Upper lobe of right lung (tissue), 1 donor: Measurements from ENCODE around the gene CNN2. TPM values are rescaled to one million over a fixed set of nuclear protein-coding genes. Genes with fewer than 3 reads are reported as not detected.

Experiments
- ATAC-seq: fragments of 200-7000 bp; cut with Tn5 transposase; one replicate; pipeline ENCODE4 v1.9.1; 2020; ENCODE audit warnings: mild to moderate bottlenecking, moderate library complexity
- DNase-seq: peaks from one replicate; pipeline ENCODE4 v3.0.0-alpha.2; 2020
- H3K27ac ChIP-seq: fragments of 200-600 bp; one replicate; pipeline ENCODE4 v1.8.0; 2022
- H3K27me3 ChIP-seq: fragments of 200-600 bp; one replicate; pipeline ENCODE4 v1.8.0; 2022; ENCODE audit warnings: mild to moderate bottlenecking
- H3K36me3 ChIP-seq: fragments of 200-600 bp; one replicate; pipeline ENCODE4 v1.8.0; 2022
- H3K4me1 ChIP-seq: fragments of 200-600 bp; one replicate; pipeline ENCODE4 v1.8.0; 2022
- H3K4me3 ChIP-seq: fragments of 200-600 bp; one replicate; pipeline ENCODE4 v1.8.0; 2022; ENCODE audit warnings: mild to moderate bottlenecking
- H3K9me3 ChIP-seq: fragments of 200-600 bp; one replicate; pipeline ENCODE4 v1.8.0; 2022
- intact Hi-C: fragments of 100-400 bp; cut with DNase I; formaldehyde crosslinking; loops from one replicate; pipeline ENCODE4 v1.11.0; 2022
- total RNA-seq: library from RNA; stranded (reverse); fragmentation: NEBNext Ultra II Directional; extraction: Animal tissue kit (Norgen Biotek cat#: 25700); gene quantifications from one replicate; pipeline ENCODE4 v1.2.1, GENCODE V29; 2021
- TF ChIP-seq, protein P1 (sequence below): fragments of 200-600 bp; IDR thresholded peaks from one replicate; pipeline ENCODE4 v1.8.0; 2022; ENCODE audit warnings: antibody characterized with exemption
- donor health status: DM: no; HTN: yes; CAD: no; lungs with severe emphysema.

CNN2 gene
- total RNA-seq, 1 donor from 2014 or later, result 220 TPM

DNA sequence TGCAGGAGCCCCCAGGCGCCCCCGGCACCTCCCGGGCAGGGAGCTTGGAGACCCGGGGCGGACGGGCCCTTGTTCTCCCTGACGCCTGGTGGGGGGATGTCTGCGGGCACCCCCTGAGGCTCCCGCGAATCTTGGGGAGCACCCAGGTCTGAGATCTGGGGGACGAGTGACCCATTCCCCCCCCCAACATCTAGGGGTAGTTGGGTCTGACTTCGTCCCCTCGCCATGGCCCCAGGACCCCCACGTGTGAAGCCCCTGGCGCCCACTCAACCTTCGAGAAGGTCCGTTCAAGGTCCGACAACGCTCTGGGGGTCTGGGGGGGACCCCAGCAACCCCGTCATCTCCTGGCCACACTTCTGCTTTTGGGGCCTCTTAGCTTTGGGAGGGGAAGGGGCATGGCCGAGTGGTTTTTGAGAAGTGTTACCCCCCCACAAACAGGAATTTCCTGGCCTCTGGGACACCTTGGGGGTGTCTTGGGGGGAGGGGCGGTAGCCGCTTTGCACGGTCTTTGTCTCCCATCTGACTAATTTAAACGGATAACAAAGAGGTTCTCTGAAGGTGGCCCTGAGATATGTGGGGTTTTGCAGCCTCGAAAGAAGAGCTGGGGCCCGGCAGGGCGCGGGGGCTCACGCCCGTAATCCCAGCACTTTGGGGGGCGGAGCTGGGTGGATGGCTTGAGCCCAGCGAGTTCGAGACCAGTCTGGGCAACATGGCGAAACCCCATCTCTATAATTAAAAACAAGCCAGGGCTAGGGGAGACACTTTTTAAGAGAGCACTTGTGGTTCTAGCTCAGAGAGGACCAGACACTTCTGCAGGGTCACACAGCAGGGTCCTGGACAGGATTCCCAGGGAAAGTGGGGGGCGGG is 608 bp downstream of the CNN2 start:
- DNase-seq, result no peak
- Histone ChIP-seq H3K27ac (peak overlapping the region; percentile 98), H3K4me3 (peak overlapping the region; percentile 97), H3K27me3 (no peaks in the 10 kb centered on the region), H3K36me3 (peaks cover 5% of the 10 kb centered on the region), H3K9me3 (no peaks in the 10 kb centered on the region), H3K4me1 (peaks cover 32% of the 10 kb centered on the region)
- peak; percentile 0 for ATAC-seq
- TF ChIP-seq, protein P1, sequence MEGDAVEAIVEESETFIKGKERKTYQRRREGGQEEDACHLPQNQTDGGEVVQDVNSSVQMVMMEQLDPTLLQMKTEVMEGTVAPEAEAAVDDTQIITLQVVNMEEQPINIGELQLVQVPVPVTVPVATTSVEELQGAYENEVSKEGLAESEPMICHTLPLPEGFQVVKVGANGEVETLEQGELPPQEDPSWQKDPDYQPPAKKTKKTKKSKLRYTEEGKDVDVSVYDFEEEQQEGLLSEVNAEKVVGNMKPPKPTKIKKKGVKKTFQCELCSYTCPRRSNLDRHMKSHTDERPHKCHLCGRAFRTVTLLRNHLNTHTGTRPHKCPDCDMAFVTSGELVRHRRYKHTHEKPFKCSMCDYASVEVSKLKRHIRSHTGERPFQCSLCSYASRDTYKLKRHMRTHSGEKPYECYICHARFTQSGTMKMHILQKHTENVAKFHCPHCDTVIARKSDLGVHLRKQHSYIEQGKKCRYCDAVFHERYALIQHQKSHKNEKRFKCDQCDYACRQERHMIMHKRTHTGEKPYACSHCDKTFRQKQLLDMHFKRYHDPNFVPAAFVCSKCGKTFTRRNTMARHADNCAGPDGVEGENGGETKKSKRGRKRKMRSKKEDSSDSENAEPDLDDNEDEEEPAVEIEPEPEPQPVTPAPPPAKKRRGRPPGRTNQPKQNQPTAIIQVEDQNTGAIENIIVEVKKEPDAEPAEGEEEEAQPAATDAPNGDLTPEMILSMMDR, result no peak
- intact Hi-C loops, result no loop called here

GRCh38 chr19:1027650-1028061 is 1.2 kb downstream of the CNN2 start:
- DNase-seq, result no peak
- Histone ChIP-seq H3K9me3 (no peaks in the 10 kb centered on the region), H3K36me3 (peaks cover 12% of the 10 kb centered on the region), H3K27ac (peak overlapping the region; percentile 98), H3K4me3 (peak overlapping the region; percentile 97), H3K27me3 (no peaks in the 10 kb centered on the region), H3K4me1 (peaks cover 27% of the 10 kb centered on the region)
- TF ChIP-seq, protein P1, result no peak
- no peak for ATAC-seq
- intact Hi-C loops, result no loop called here

DNA sequence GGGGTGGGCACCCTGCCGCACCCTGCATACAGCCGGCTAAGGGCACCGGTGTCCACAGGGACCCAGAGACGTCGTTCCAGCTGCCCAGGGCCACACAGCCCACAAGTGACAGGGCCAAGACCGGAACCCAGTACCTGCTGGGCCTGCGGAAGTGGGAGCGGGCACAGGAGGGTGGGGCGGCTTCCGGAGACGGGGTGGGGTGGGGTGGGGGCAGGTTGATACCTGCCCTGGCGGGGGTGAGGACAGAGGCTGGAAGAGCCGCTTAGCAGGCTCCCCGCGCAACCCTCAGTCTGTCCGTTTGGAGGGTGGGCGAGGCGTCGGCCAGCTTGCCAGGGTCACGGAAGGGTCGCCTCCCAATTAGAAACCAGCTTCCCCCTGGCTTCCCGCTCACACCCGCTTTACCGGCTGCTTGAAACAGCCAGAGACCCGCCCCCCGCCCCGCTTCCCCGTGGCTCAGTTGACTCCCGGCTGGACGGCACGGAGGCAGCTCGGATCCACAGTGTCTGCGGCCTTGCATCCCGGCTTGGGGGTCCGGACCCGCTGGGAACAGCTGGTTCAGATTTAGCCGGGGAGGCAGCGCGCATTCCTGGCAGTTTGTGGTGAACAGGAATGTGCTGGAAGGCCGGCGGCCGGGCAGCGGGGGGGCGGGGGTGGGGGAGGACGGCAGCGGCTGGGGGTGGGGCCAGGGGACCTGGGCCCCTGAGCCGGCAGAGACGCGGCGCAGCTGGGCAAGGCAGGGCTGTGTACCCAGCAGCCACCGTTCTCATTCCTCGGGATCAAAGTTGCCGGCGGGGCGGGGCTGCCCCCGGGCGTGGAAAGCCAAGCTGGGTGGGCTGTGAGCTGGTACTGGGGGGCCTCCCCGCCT is 1.9 kb downstream of the CNN2 start:
- peaks cover 18% of the 10 kb centered on the region for H3K36me3 ChIP-seq
- ATAC-seq (peak; percentile 78), DNase-seq (peak; percentile 90)
- no peaks in the 10 kb centered on the region for H3K9me3 ChIP-seq
- TF ChIP-seq, protein P1, result no peak
- H3K4me3 ChIP-seq, result peak overlapping the region; percentile 97
- intact Hi-C loops, result no loop called here
- no peaks in the 10 kb centered on the region for H3K27me3 ChIP-seq
- peaks cover 22% of the 10 kb centered on the region for H3K4me1 ChIP-seq
- H3K27ac ChIP-seq, result peak overlapping the region; percentile 98

GRCh38 chr19:1032264-1032867 is 6.0 kb downstream of the CNN2 start:
- DNase-seq, result no peak
- Histone ChIP-seq H3K4me3 (no peak overlapping the region), H3K4me1 (peaks cover 22% of the 10 kb centered on the region), H3K27ac (no peak overlapping the region), H3K36me3 (peaks cover 43% of the 10 kb centered on the region), H3K27me3 (no peaks in the 10 kb centered on the region), H3K9me3 (no peaks in the 10 kb centered on the region)
- intact Hi-C loops, result loop anchor here (10.0 kb wide), 1 partner anchor 52 kb away; no protein-coding TSS in a partner anchor
- ATAC-seq, result no peak
- TF ChIP-seq, protein P1, result no peak

DNA sequence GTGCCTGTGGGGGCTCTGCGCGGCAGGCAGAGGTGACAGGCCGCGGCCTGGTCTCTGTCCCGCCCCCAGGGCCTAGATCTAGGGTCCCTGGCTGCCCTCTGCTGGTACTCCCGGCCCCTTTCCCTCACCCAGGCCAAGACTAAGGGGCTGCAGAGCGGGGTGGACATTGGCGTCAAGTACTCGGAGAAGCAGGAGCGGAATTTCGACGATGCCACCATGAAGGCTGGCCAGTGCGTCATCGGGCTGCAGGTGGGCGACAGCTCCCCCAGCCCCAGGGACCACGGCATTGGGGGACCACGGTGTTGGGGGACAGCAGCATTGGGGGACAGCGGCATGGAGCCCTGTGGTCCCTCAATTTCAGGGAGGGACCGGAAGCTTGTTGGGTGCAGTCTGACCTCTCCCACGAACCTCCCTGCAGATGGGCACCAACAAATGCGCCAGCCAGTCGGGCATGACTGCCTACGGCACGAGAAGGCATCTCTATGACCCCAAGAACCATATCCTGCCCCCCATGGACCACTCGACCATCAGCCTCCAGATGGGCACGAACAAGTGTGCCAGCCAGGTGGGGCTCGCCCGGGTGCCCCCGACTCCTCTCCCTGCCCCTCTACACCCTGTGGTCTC is 9.7 kb downstream of the CNN2 start:
- peaks cover 31% of the 10 kb centered on the region for H3K4me1 ChIP-seq
- no peak for DNase-seq
- TF ChIP-seq, protein P1, result no peak
- no peak overlapping the region for H3K4me3 ChIP-seq
- peaks cover 50% of the 10 kb centered on the region for H3K36me3 ChIP-seq
- H3K27ac ChIP-seq, result no peak overlapping the region
- intact Hi-C loops, result loop anchor here (10.0 kb wide), 1 partner anchor 49 kb away; no protein-coding TSS in a partner anchor
- no peaks in the 10 kb centered on the region for H3K27me3 ChIP-seq
- no peaks in the 10 kb centered on the region for H3K9me3 ChIP-seq
- ATAC-seq, result no peak
